AG09309 (cell line): ENCODE measurements around the gene SCP2.

Experiments used
- DNase-seq: peaks from one replicate; pipeline ENCODE4 v3.0.0-alpha.2; 2010; ENCODE audit warnings: low read depth
- H3K4me3 ChIP-seq: 2 replicates; pipeline ENCODE4 v1.5.1; 2011; ENCODE audit warnings: mild to moderate bottlenecking, low read depth, low read length, moderate library complexity; ENCODE audit not compliant: control insufficient read depth
- TF ChIP-seq, protein P1 (sequence below): IDR thresholded peaks from 2 replicates; pipeline ENCODE4 v1.5.1; 2011; ENCODE audit warnings: mild to moderate bottlenecking, low read depth, low read length, inconsistent platforms; ENCODE audit not compliant: insufficient read depth, control insufficient read depth; ENCODE audit errors: missing control alignments

SCP2 gene

GRCh38 chr1:52920791-52921291 is 6.2 kb upstream of the SCP2 start:
- DNase-seq: no peak
- peak overlapping the region; percentile 44 for H3K4me3 ChIP-seq
- TF ChIP-seq, protein P1, sequence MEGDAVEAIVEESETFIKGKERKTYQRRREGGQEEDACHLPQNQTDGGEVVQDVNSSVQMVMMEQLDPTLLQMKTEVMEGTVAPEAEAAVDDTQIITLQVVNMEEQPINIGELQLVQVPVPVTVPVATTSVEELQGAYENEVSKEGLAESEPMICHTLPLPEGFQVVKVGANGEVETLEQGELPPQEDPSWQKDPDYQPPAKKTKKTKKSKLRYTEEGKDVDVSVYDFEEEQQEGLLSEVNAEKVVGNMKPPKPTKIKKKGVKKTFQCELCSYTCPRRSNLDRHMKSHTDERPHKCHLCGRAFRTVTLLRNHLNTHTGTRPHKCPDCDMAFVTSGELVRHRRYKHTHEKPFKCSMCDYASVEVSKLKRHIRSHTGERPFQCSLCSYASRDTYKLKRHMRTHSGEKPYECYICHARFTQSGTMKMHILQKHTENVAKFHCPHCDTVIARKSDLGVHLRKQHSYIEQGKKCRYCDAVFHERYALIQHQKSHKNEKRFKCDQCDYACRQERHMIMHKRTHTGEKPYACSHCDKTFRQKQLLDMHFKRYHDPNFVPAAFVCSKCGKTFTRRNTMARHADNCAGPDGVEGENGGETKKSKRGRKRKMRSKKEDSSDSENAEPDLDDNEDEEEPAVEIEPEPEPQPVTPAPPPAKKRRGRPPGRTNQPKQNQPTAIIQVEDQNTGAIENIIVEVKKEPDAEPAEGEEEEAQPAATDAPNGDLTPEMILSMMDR: no peak

- TF ChIP-seq, protein P1: no peak
- H3K4me3 ChIP-seq: no peak overlapping the region
- no peak for DNase-seq
These were observed 1.5 kb upstream of the SCP2 start for GRCh38 chr1:52925571-52926005.

DNA sequence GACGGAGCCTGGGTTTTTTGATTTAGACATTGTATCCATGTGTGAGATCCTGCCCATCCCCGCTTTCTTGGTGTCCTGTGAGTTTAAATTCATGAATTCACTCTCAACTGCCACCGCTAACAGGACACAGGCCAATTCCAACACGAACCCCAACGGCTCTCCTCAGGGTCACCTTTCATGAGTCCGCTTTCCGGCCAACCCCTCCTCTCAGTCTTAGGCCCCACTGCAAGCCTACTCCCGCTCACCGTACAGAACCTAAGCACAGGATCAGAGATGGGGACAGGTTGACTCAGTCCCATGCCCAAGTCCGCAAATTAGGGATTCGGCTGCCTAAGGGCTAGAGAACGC is 238 bp upstream of the SCP2 start:
- H3K4me3 ChIP-seq: peak overlapping the region; percentile 92
- TF ChIP-seq, protein P1: no peak
- no peak for DNase-seq

DNA sequence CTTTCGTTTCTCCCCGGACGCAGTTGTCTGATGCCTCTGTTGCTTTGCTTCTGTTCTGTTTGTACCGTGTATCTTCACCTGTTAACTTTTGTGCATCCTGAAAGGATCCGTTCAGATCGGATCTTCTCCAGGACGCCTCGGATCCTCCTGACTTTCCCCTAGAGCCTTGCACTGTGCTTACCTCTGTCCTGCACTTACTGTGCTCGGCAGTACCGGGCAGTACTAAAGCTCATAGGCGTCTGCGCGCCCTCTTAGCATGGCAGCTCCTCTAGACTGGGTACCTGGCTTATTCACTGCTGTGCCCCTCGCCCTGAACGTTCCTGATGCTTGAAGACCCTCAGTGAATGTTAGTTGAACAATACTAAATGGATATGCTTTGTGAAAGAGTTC is 934 bp downstream of the SCP2 start:
- no peak for DNase-seq
- TF ChIP-seq, protein P1: no peak
- peak overlapping the region; percentile 92 for H3K4me3 ChIP-seq

GRCh38 chr1:52929019-52929418 is 1.9 kb downstream of the SCP2 start:
- no peak overlapping the region for H3K4me3 ChIP-seq
- no peak for DNase-seq
- TF ChIP-seq, protein P1: no peak

DNA sequence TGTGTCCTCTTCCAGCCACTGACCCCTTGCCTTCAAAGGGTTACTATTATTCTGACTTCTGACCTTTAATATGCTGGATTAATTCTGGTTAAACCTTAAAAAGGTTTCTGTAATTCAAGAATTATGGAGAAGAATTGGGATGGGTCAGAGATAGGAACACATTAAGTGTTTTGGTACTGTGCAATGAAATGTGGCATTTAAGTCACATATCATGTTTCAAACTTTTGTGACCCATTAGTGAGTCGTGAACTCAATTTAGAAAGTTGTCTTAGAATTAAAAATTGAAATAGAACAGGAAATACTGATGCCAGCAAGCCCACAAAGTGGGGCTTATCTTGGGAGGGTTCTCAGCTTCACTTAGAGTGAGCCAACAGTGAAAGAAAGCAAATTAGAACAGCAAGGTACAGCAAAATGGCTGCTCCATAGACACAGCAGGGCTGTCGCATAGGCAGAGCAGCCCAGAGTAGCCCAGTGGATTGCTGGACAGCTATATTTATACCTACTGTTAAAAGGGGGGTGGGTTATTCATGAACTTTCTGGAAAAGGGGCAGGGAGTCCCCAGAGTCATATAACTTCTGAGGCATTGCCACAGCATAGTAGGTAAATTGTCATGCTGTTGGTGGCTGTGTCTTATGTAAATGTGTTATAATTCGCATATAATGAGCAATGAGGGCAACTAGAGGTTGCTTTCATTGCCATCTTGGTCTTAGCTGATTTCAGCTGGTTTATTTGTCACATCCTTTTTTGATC is 10.5 kb downstream of the SCP2 start:
- TF ChIP-seq, protein P1: no peak
- DNase-seq: no peak
- H3K4me3 ChIP-seq: no peak overlapping the region
